NCI-H510A treated with DMSO at 0.1 percent for 48 hours (cell line): Measurements from ENCODE around the gene COX17.
"Not testable (repeated sequence)": the region's sequence is repeated elsewhere in the genome, so short reads cannot be mapped to it uniquely, and the experiment has no call there.

Source experiments
- DNase-seq: peaks from one replicate; lab custom pipeline; 2025; lab: John Stamatoyannopoulos, UW

The COX17 gene

GRCh38 chr3:119676771-119677640 is at the start of gene COX17:
Gene COX17, minus strand, starts transcription at chr3:119677406. Its CDS starts 96 bp downstream, at chr3:119677310.
- DNase-seq, result peak; percentile 93

- DNase-seq, result no peak
Measured at GRCh38 chr3:119726909-119727308, 49.7 kb upstream of the COX17 start.

- no peak for DNase-seq
Measured at GRCh38 chr3:119723022-119723421, 45.8 kb upstream of the COX17 start.

- no peak for DNase-seq
Measured at GRCh38 chr3:119717520-119717919, 40.3 kb upstream of the COX17 start.

GRCh38 chr3:119716998-119717397 is 39.8 kb upstream of the COX17 start:
- DNase-seq, result no peak

- DNase-seq, result no peak
Measured at GRCh38 chr3:119715105-119715504, 37.9 kb upstream of the COX17 start.

- no peak for DNase-seq
Measured at GRCh38 chr3:119703820-119704531, 26.8 kb upstream of the COX17 start.

GRCh38 chr3:119702530-119703527 is 25.6 kb upstream of the COX17 start, which contains the start of gene CFAP91:
Gene CFAP91, plus strand, starts transcription at chr3:119703022. Its CDS starts 77 bp downstream, at chr3:119703099.
- peak; percentile 87 for DNase-seq

- DNase-seq, result no peak
Measured at GRCh38 chr3:119700920-119701734, 23.9 kb upstream of the COX17 start.

- no peak for DNase-seq
Measured at GRCh38 chr3:119700269-119700919, 23.2 kb upstream of the COX17 start.

GRCh38 chr3:119697394-119697793 is 20.2 kb upstream of the COX17 start:
- no peak for DNase-seq

GRCh38 chr3:119695480-119695879 is 18.3 kb upstream of the COX17 start:
- no peak for DNase-seq

- DNase-seq, result no peak
Measured at GRCh38 chr3:119690043-119690656, 12.9 kb upstream of the COX17 start.

- no peak for DNase-seq
Measured at GRCh38 chr3:119683421-119683820, 6.2 kb upstream of the COX17 start.

GRCh38 chr3:119681279-119681678 is 4.1 kb upstream of the COX17 start:
- no peak for DNase-seq

- no peak for DNase-seq
Measured at GRCh38 chr3:119679874-119680273, 2.7 kb upstream of the COX17 start.

- DNase-seq, result not testable (repeated sequence)
Measured at GRCh38 chr3:119678209-119678608, 1.0 kb upstream of the COX17 start.

- no peak for DNase-seq
Measured at GRCh38 chr3:119677641-119677934, 382 bp upstream of the COX17 start.

- no peak for DNase-seq
Measured at GRCh38 chr3:119676020-119676419, 1.2 kb downstream of the COX17 start.

- no peak for DNase-seq
Measured at GRCh38 chr3:119675188-119675874, 1.9 kb downstream of the COX17 start.
